Hepatocyte (in vitro differentiated cells): ENCODE results near the gene PPIL3. TPM values are rescaled to one million over a fixed set of nuclear protein-coding genes. Genes with fewer than 3 reads are reported as not detected.

Experiments
- DNase-seq: peaks from one replicate; pipeline ENCODE4 v3.0.0-alpha.2; 2016; ENCODE audit warnings: low spot score
- H2AFZ ChIP-seq: fragments of 200-600 bp; sonication (generic); 2 replicates; pipeline ENCODE4 v1.6.0; 2016; ENCODE audit warnings: antibody characterized with exemption, mild to moderate bottlenecking
- H3K27ac ChIP-seq: fragments of 200-600 bp; sonication (generic); 2 replicates; pipeline ENCODE4 v1.5.1; 2016; ENCODE audit warnings: mild to moderate bottlenecking
- H3K27me3 ChIP-seq: fragments of 200-600 bp; sonication (generic); 2 replicates; pipeline ENCODE4 v1.6.1; 2016
- H3K36me3 ChIP-seq: fragments of 200-600 bp; sonication (generic); replicated peaks from 2 replicates; pipeline ENCODE4 v1.5.1; 2016; ENCODE audit warnings: low read depth; ENCODE audit not compliant: insufficient read depth
- H3K4me1 ChIP-seq: fragments of 200-600 bp; sonication (generic); 2 replicates; pipeline ENCODE4 v1.5.1; 2016; ENCODE audit warnings: mild to moderate bottlenecking, moderate library complexity; ENCODE audit not compliant: insufficient read depth
- H3K4me2 ChIP-seq: fragments of 200-600 bp; sonication (generic); 2 replicates; pipeline ENCODE4 v1.6.0; 2016
- H3K4me3 ChIP-seq: fragments of 200-600 bp; sonication (generic); 2 replicates; pipeline ENCODE4 v1.5.1; 2016; ENCODE audit warnings: mild to moderate bottlenecking
- H3K79me2 ChIP-seq: fragments of 200-600 bp; sonication (generic); 2 replicates; pipeline ENCODE4 v1.6.0; 2017; ENCODE audit warnings: mild to moderate bottlenecking
- H3K9me2 ChIP-seq: fragments of 200-600 bp; sonication (generic); replicated peaks from 2 replicates; pipeline ENCODE4 v1.6.0; 2017; ENCODE audit warnings: mild to moderate bottlenecking; ENCODE audit not compliant: insufficient read depth
- H3K9me3 ChIP-seq: fragments of 200-600 bp; sonication (generic); 2 replicates; pipeline ENCODE4 v1.5.1; 2016; ENCODE audit warnings: low read depth, mild to moderate bottlenecking
- H4K20me1 ChIP-seq: fragments of 200-600 bp; sonication (generic); 2 replicates; pipeline ENCODE4 v1.6.0; 2016; ENCODE audit warnings: mild to moderate bottlenecking; ENCODE audit not compliant: insufficient read depth, poor library complexity, severe bottlenecking
- EZH2 ChIP-seq: fragments of 200-600 bp; sonication (generic); IDR thresholded peaks from 2 replicates; pipeline ENCODE4 v1.6.1; 2016; ENCODE audit warnings: antibody characterized with exemption, mild to moderate bottlenecking, borderline replicate concordance
- EZH2phosphoT487 ChIP-seq: fragments of 200-600 bp; sonication (generic); IDR thresholded peaks from one replicate; pipeline ENCODE4 v1.6.1; 2018; ENCODE audit warnings: antibody characterized with exemption, mild to moderate bottlenecking, low read depth, moderate library complexity; ENCODE audit not compliant: unreplicated experiment, severe bottlenecking
- whole genome bisulfite sequencing: methylation state at CpG from one replicate; pipeline ENCODE4 v1.1.6; 2016; ENCODE audit warnings: low lambda C conversion rate; ENCODE audit errors: missing lambda C conversion rate; 5-methylcytosine and 5-hydroxymethylcytosine counted together
- polyA plus RNA-seq: library from polyadenylated mRNA; unstranded; fragments of >200 nt; fragmentation: Nextera tagmentation; extraction: Ambion mirVana; gene quantifications from 2 replicates; pipeline ENCODE4 v1.2.1, GENCODE V29; 2016
- total RNA-seq: library from RNA; depleted of rRNA; stranded (reverse); fragments of >200 nt; gene quantifications from 2 replicates; pipeline ENCODE4 v1.2.3, GENCODE V29; 2014
- TF ChIP-seq, protein P1 (sequence below): fragments of 200-600 bp; sonication (generic); IDR thresholded peaks from 2 replicates; pipeline ENCODE4 v1.5.1; 2016; ENCODE audit warnings: antibody characterized with exemption, mild to moderate bottlenecking; ENCODE audit not compliant: poor library complexity

PPIL3 gene
- total and polyA plus RNA-seq, 2 experiments from 2014 or later, result 23.0 to 59.0 TPM

DNA sequence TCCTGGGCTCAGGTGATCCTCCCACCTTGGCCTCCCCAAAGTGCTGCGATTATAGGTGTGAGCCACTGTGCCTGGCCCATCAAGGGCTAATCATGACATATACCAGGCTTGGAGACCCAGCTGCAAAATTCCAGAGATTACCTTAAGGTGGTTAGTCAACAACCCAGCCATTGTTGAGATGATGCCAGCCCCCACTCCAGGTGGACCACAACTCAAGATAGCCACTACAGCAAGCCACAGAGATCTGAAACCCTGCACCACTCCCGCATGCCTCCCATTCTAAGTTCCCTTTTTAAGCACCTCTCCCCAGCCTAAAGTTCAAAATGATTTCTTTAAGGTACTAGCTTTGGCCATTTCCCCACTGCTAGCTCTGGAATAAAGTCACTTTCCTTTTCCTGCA, 19.9 kb downstream of the PPIL3 start:
- no peaks in the 10 kb centered on the region for H3K9me2 ChIP-seq
- 87% methylated on average over 2 of the region's 2 CpGs for WGBS
- TF ChIP-seq EZH2 (no peak), EZH2phosphoT487 (no peak)
- TF ChIP-seq, protein P1, sequence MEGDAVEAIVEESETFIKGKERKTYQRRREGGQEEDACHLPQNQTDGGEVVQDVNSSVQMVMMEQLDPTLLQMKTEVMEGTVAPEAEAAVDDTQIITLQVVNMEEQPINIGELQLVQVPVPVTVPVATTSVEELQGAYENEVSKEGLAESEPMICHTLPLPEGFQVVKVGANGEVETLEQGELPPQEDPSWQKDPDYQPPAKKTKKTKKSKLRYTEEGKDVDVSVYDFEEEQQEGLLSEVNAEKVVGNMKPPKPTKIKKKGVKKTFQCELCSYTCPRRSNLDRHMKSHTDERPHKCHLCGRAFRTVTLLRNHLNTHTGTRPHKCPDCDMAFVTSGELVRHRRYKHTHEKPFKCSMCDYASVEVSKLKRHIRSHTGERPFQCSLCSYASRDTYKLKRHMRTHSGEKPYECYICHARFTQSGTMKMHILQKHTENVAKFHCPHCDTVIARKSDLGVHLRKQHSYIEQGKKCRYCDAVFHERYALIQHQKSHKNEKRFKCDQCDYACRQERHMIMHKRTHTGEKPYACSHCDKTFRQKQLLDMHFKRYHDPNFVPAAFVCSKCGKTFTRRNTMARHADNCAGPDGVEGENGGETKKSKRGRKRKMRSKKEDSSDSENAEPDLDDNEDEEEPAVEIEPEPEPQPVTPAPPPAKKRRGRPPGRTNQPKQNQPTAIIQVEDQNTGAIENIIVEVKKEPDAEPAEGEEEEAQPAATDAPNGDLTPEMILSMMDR, result no peak
- no peak for DNase-seq
- no peak overlapping the region for H3K4me3 ChIP-seq
- H3K27ac ChIP-seq, result no peak overlapping the region
- H3K36me3 ChIP-seq, result no peaks in the 10 kb centered on the region
- no peaks in the 10 kb centered on the region for H3K4me1 ChIP-seq
- H2AFZ ChIP-seq, result no peak overlapping the region
- H3K27me3 ChIP-seq, result no peaks in the 10 kb centered on the region
- peaks cover 3% of the 10 kb centered on the region for H3K79me2 ChIP-seq
- no peaks in the 10 kb centered on the region for H3K9me3 ChIP-seq
- H3K4me2 ChIP-seq, result no peak overlapping the region
- H4K20me1 ChIP-seq, result no peaks in the 10 kb centered on the region

DNA sequence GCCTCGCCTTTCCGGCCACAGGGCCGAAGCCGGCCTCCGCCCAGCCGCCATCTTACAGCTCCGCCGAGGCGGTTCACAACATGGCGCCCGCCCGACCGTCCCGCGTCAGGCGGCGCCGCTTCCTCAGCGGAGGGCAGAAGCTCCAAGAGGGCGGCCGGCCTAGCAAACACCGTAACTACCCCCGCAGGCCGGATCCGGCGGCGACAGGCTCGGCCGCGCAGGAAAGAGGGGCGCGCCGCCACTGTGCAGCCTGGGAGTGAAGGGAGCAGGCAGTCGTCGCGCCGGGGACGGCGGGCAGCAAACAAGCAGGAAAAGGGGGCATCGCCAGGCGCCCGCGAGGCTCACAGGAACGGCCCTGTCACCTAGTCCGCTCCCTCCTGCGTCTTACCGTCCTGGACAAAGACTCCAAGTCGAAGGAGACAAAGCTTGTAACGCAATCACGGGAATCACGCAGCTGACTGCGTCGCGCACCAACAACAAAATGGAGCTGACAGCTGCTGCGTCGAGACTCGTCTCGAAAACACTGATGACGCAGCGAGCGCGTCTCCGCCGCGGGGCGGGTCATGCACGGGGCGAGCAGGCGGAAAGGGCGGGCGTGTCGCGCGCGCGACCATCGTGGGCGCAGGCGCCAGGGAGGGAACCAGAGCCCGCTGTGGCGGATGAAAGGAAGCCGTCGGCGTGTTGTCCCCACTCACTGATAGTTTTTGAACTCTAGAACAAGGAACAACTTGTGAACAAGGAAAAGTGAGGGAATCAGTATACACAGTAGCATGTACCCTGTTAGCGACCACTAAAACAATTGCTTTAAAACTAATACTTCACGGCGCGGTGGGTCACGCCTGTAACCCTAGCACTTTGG, 24.5 kb downstream of the PPIL3 start, which contains the start of gene CLK1:
TSS of gene CLK1 (minus strand) at position 483 of the 859 bp plus-strand sequence. CDS start 2,796 bp downstream, outside the sequence.
- under 1% methylated on average over 89 of the region's 89 CpGs for WGBS
- Histone ChIP-seq H3K79me2 (peaks cover 49% of the 10 kb centered on the region), H3K9me2 (no peaks in the 10 kb centered on the region), H3K27me3 (no peaks in the 10 kb centered on the region), H2AFZ (peak within 1 kb of the TSS; percentile 79), H3K4me2 (peak within 1 kb of the TSS; percentile 90), H3K27ac (peak within 1 kb of the TSS; percentile 100), H3K9me3 (no peaks in the 10 kb centered on the region), H3K36me3 (peaks cover 3% of the 10 kb centered on the region), H3K4me1 (peaks cover 7% of the 10 kb centered on the region), H3K4me3 (peak within 1 kb of the TSS; percentile 83), H4K20me1 (peaks cover 41% of the 10 kb centered on the region)
- TF ChIP-seq, protein P1, result no peak
- no peak for TF ChIP-seq EZH2
- no peak for TF ChIP-seq EZH2phosphoT487
- DNase-seq, result peak; percentile 96

DNA sequence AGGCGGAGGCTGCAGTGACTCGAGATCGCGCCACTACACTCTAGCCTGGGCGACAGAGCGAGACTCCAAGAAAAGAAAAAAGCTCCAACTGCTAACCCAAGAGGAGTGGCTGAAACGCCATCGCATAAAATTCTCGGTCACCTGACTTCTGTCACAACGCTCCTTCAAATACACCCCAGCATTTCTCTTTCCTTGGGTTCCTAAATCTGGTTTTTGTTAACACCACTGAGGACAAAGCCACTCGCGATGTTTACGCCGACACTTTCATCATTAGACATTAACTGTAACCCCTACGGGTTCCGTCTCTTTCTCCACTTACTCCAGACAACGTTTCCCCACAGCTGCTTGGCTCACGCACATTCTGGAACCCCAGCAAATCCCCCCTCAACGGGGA, 25.1 kb downstream of the PPIL3 start:
- no peaks in the 10 kb centered on the region for H3K9me2 ChIP-seq
- no peaks in the 10 kb centered on the region for H3K9me3 ChIP-seq
- peak overlapping the region; percentile 83 for H3K4me3 ChIP-seq
- peak overlapping the region; percentile 100 for H3K27ac ChIP-seq
- H3K4me1 ChIP-seq, result peaks cover 7% of the 10 kb centered on the region
- TF ChIP-seq, protein P1, result no peak
- TF ChIP-seq EZH2phosphoT487 (no peak), EZH2 (no peak)
- peak overlapping the region; percentile 48 for H2AFZ ChIP-seq
- no peaks in the 10 kb centered on the region for H3K27me3 ChIP-seq
- peaks cover 9% of the 10 kb centered on the region for H3K36me3 ChIP-seq
- peaks cover 48% of the 10 kb centered on the region for H4K20me1 ChIP-seq
- H3K79me2 ChIP-seq, result peaks cover 55% of the 10 kb centered on the region
- WGBS, result under 1% methylated on average over 19 of the region's 19 CpGs
- peak; percentile 32 for DNase-seq
- H3K4me2 ChIP-seq, result peak overlapping the region; percentile 90
